H9 (cell line): Measurements from ENCODE around the gene BAIAP2L1. TPM values are rescaled to one million over a fixed set of nuclear protein-coding genes. Genes with fewer than 3 reads are reported as not detected.

Experiments
- DNase-seq: peaks from one replicate; pipeline ENCODE4 v3.0.0-alpha.2; 2017
- H2AFZ ChIP-seq: one replicate; pipeline ENCODE4 v1.6.1; 2013; ENCODE audit warnings: mild to moderate bottlenecking, low read length, control low read depth, moderate library complexity
- H2AK5ac ChIP-seq: 2 replicates; pipeline ENCODE4 v1.6.1; 2013; ENCODE audit warnings: low read length, control low read depth, mixed read lengths; ENCODE audit not compliant: insufficient read length
- H2BK120ac ChIP-seq: one replicate; pipeline ENCODE4 v1.6.1; 2013; ENCODE audit warnings: low read depth, mild to moderate bottlenecking, low read length, control low read depth, inconsistent platforms; ENCODE audit not compliant: poor library complexity, severe bottlenecking
- H2BK12ac ChIP-seq: 2 replicates; pipeline ENCODE4 v1.6.1; 2013; ENCODE audit warnings: low read length, control low read depth, mixed read lengths, low read depth; ENCODE audit not compliant: insufficient read length
- H2BK15ac ChIP-seq: 2 replicates; pipeline ENCODE4 v1.6.1; 2013; ENCODE audit warnings: low read depth, low read length, control low read depth
- H2BK20ac ChIP-seq: one replicate; pipeline ENCODE4 v1.6.1; 2013; ENCODE audit warnings: low read depth, mild to moderate bottlenecking, low read length, control low read depth, inconsistent platforms; ENCODE audit not compliant: poor library complexity, severe bottlenecking
- H2BK5ac ChIP-seq: 2 replicates; pipeline ENCODE4 v1.6.1; 2013; ENCODE audit warnings: low read length, control low read depth, mixed read lengths; ENCODE audit not compliant: insufficient read length
- H3K14ac ChIP-seq: 2 replicates; pipeline ENCODE4 v1.6.1; 2013; ENCODE audit warnings: low read length, control low read depth; ENCODE audit not compliant: insufficient read depth
- H3K18ac ChIP-seq: 2 replicates; pipeline ENCODE4 v1.6.1; 2013; ENCODE audit warnings: low read depth, mild to moderate bottlenecking, mixed read lengths, low read length, control low read depth; ENCODE audit not compliant: insufficient read length
- H3K23ac ChIP-seq: 2 replicates; pipeline ENCODE4 v1.6.1; 2013; ENCODE audit warnings: low read length, control low read depth, mixed read lengths, low read depth; ENCODE audit not compliant: insufficient read length
- H3K23me2 ChIP-seq: 2 replicates; pipeline ENCODE4 v1.6.1; 2013; ENCODE audit warnings: low read depth, mild to moderate bottlenecking, mixed read lengths, low read length, control low read depth; ENCODE audit not compliant: insufficient read length, poor library complexity, severe bottlenecking
- H3K27ac ChIP-seq: 2 replicates; pipeline ENCODE4 v1.5.1; 2013; ENCODE audit warnings: low read length, control low read depth, mixed read lengths, low read depth; ENCODE audit not compliant: insufficient read length
- H3K27me3 ChIP-seq: 2 replicates; pipeline ENCODE4 v1.6.1; 2013; ENCODE audit warnings: low read length, control low read depth, inconsistent platforms; ENCODE audit not compliant: insufficient read depth
- H3K4ac ChIP-seq: 2 replicates; pipeline ENCODE4 v1.6.1; 2013; ENCODE audit warnings: low read depth, mild to moderate bottlenecking, control low read depth, inconsistent platforms, low read length, moderate library complexity
- H3K4me1 ChIP-seq: 2 replicates; pipeline ENCODE4 v1.6.1; 2013; ENCODE audit warnings: low read length, control low read depth, inconsistent platforms; ENCODE audit not compliant: insufficient read depth
- H3K4me2 ChIP-seq: 2 replicates; pipeline ENCODE4 v1.6.1; 2013; ENCODE audit warnings: low read length, control low read depth, mixed read lengths; ENCODE audit not compliant: insufficient read length, insufficient read depth
- H3K56ac ChIP-seq: 2 replicates; pipeline ENCODE4 v1.6.1; 2013; ENCODE audit warnings: low read depth, mild to moderate bottlenecking, mixed read lengths, low read length, control low read depth; ENCODE audit not compliant: insufficient read length
- H3K79me1 ChIP-seq: 2 replicates; pipeline ENCODE4 v1.6.1; 2013; ENCODE audit warnings: low read depth, mild to moderate bottlenecking, moderate library complexity, low read length, control low read depth, inconsistent platforms; ENCODE audit not compliant: insufficient read depth, poor library complexity, severe bottlenecking
- H3K79me2 ChIP-seq: 2 replicates; pipeline ENCODE4 v1.6.1; 2013; ENCODE audit warnings: low read length, control low read depth, inconsistent platforms; ENCODE audit not compliant: insufficient read depth
- H3K9ac ChIP-seq: 2 replicates; pipeline ENCODE4 v1.6.1; 2013; ENCODE audit warnings: low read length, control low read depth, mixed read lengths; ENCODE audit not compliant: insufficient read length; ENCODE audit errors: extremely low read depth
- H3K9me3 ChIP-seq: one replicate; pipeline ENCODE4 v1.6.1; 2013; ENCODE audit warnings: low read depth, low read length, inconsistent platforms; ENCODE audit not compliant: control insufficient read depth
- H3T11ph ChIP-seq: one replicate; pipeline ENCODE4 v1.6.1; 2013; ENCODE audit warnings: mild to moderate bottlenecking, low read length, control low read depth, inconsistent platforms
- H4K20me1 ChIP-seq: one replicate; pipeline ENCODE4 v1.6.1; 2013; ENCODE audit not compliant: control insufficient read depth, insufficient read length, insufficient read depth
- H4K5ac ChIP-seq: 2 replicates; pipeline ENCODE4 v1.6.1; 2013; ENCODE audit warnings: low read depth, mild to moderate bottlenecking, mixed read lengths, low read length, control low read depth; ENCODE audit not compliant: insufficient read length
- H4K8ac ChIP-seq: replicated peaks from 2 replicates; pipeline ENCODE4 v1.6.1; 2013; ENCODE audit warnings: low read length, control low read depth, mixed read lengths, low read depth; ENCODE audit not compliant: insufficient read length
- H4K91ac ChIP-seq: 2 replicates; pipeline ENCODE4 v1.6.1; 2013; ENCODE audit warnings: low read depth, mild to moderate bottlenecking, moderate library complexity, mixed read lengths, low read length, control low read depth; ENCODE audit not compliant: insufficient read length
- H3K27ac Mint-ChIP-seq, 3 experiments: 2 replicates in 2 of 3; 3 replicates in 1 of 3; pipeline ENCODE4 v1.8.0; 2020 to 2021; ENCODE audit warnings: mixed read lengths in 3 of 3, mild to moderate bottlenecking in 1 of 3, moderate library complexity in 1 of 3
- H3K27me3 Mint-ChIP-seq: 2 replicates; pipeline ENCODE4 v1.8.0; 2021; ENCODE audit warnings: low read depth, mild to moderate bottlenecking, moderate library complexity, mixed read lengths
- H3K36me3 Mint-ChIP-seq, 3 experiments: 2 replicates in 2 of 3; 3 replicates in 1 of 3; pipeline ENCODE4 v1.8.0; 2020 to 2021; ENCODE audit warnings: low read depth in 3 of 3, mixed read lengths in 3 of 3; ENCODE audit not compliant: insufficient read depth in 1 of 3
- H3K4me1 Mint-ChIP-seq, 2 experiments: 2 replicates each; pipeline ENCODE4 v1.8.0; 2020; ENCODE audit warnings: mixed read lengths in 2 of 2
- H3K4me3 Mint-ChIP-seq, 2 experiments: 2 replicates in 1 of 2; 3 replicates in 1 of 2; pipeline ENCODE4 v1.8.0; 2020 to 2021; ENCODE audit warnings: mild to moderate bottlenecking in 2 of 2, mixed read lengths in 2 of 2, moderate library complexity in 1 of 2
- H3K9me3 Mint-ChIP-seq, 2 experiments: 2 replicates in 1 of 2; 3 replicates in 1 of 2; pipeline ENCODE4 v1.8.0; 2020; ENCODE audit warnings: mild to moderate bottlenecking in 2 of 2, mixed read lengths in 2 of 2, moderate library complexity in 1 of 2
- WGBS: extraction: QIAGEN DNeasy Blood & Tissue Kit; methylation state at CpG from one replicate; pipeline ENCODE4 v1.1.7; 2013; ENCODE audit warnings: missing lambda C conversion rate, low lambda C conversion rate, mixed read lengths; ENCODE audit not compliant: insufficient read length; ENCODE audit errors: extremely low coverage; 5-methylcytosine and 5-hydroxymethylcytosine counted together
- total RNA-seq: library from RNA; stranded (reverse); gene quantifications from 2 replicates; pipeline ENCODE4 v1.2.1, GENCODE V29; 2021
- TF ChIP-seq, protein P1 (sequence below): fragments of 200-600 bp; sonication (generic); conservative IDR thresholded peaks from 3 replicates; pipeline ENCODE4 v1.8.0; 2021; ENCODE audit warnings: antibody characterized with exemption, mild to moderate bottlenecking

BAIAP2L1 gene
- total RNA-seq, 1 experiment from 2014 or later: 25.9 TPM

DNA sequence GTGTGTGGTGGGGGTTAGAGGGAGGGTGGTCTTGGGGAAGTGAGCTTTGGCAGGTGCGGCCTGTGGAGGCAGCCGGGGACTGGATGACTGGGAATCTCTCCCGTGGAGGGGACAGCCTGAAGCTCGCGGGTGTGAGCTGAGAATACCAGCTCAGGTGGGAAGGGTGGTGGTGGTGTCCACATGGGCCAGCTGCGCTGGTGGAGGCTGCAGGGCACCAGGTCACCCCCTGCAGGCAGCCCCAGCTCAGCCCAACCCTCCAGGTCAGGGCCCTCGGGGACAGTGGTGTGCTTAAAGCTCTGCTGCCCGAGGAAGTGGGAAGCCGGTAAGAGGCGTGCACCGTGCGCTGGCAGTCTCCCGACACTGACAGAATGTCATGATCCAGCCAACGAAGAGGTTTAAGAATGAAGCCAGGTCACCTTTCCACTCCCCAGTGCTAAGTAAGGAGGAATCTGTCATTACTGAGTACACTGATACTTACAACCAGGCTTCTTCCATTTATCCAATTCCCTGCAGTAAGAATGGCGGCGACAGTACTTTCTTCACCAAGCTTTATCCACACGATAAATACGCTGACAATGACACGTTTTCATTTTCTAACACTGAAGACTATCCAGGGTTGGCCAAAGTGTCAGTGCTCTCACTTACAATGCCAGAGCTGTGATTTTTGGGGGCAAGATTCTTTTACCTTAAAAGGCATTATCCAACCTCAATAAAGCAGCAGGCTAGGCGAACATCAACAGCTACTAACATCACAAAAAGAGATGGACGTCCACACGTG is 99.0 kb downstream of the BAIAP2L1 start:
- no peak overlapping the region for H2BK120ac ChIP-seq
- Mint-ChIP-seq H3K36me3 (peaks cover 27 to 65% (median 57%) of the 10 kb centered on the region in 3 experiments; a peak in 6 of 7 replicates), H3K9me3 (no peaks in the 10 kb centered on the region), H3K27ac (no peak overlapping the region; a peak in 1 of 7 replicates), H3K4me1 (peaks cover 12 to 20% of the 10 kb centered on the region in 2 experiments), H3K4me3 (no peak overlapping the region), H3K27me3 (no peaks in the 10 kb centered on the region)
- H3K4me1 ChIP-seq: peaks cover 3% of the 10 kb centered on the region; the same call in 1 of the 2 replicates
- no peak for DNase-seq
- no peak overlapping the region for H4K91ac ChIP-seq
- peaks cover 2% of the 10 kb centered on the region for H4K20me1 ChIP-seq
- H4K5ac ChIP-seq: no peak overlapping the region
- H2AK5ac ChIP-seq: no peak overlapping the region
- no peak overlapping the region for H2BK12ac ChIP-seq
- no peak overlapping the region for H3K4ac ChIP-seq
- H4K8ac ChIP-seq: no peak overlapping the region
- H2BK15ac ChIP-seq: no peak overlapping the region
- WGBS: no CpG with 5 or more reads among the region's 22 CpGs
- no peak overlapping the region for H2AFZ ChIP-seq
- H3K27ac ChIP-seq: no peak overlapping the region
- no peak overlapping the region for H3K56ac ChIP-seq
- no peak overlapping the region for H2BK5ac ChIP-seq
- H3K23ac ChIP-seq: no peak overlapping the region
- no peaks in the 10 kb centered on the region for H3K79me2 ChIP-seq
- TF ChIP-seq, protein P1, sequence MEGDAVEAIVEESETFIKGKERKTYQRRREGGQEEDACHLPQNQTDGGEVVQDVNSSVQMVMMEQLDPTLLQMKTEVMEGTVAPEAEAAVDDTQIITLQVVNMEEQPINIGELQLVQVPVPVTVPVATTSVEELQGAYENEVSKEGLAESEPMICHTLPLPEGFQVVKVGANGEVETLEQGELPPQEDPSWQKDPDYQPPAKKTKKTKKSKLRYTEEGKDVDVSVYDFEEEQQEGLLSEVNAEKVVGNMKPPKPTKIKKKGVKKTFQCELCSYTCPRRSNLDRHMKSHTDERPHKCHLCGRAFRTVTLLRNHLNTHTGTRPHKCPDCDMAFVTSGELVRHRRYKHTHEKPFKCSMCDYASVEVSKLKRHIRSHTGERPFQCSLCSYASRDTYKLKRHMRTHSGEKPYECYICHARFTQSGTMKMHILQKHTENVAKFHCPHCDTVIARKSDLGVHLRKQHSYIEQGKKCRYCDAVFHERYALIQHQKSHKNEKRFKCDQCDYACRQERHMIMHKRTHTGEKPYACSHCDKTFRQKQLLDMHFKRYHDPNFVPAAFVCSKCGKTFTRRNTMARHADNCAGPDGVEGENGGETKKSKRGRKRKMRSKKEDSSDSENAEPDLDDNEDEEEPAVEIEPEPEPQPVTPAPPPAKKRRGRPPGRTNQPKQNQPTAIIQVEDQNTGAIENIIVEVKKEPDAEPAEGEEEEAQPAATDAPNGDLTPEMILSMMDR: no peak
- no peak overlapping the region for H3K18ac ChIP-seq
- no peak overlapping the region for H3T11ph ChIP-seq
- H3K4me2 ChIP-seq: no peak overlapping the region
- H3K27me3 ChIP-seq: no peaks in the 10 kb centered on the region
- H3K79me1 ChIP-seq: no peaks in the 10 kb centered on the region
- no peaks in the 10 kb centered on the region for H3K23me2 ChIP-seq
- H2BK20ac ChIP-seq: no peak overlapping the region
- H3K9ac ChIP-seq: no peak overlapping the region
- H3K9me3 ChIP-seq: no peaks in the 10 kb centered on the region
- H3K14ac ChIP-seq: no peak overlapping the region; the same call in 1 of the 2 replicates
